ENCODE data around the gene KCNQ1.

GRCh38 chr11:2537010-2537705 lies 92.3 kb downstream of the KCNQ1 start:
- TF ChIP-seq CTCF (IDR thresholded peaks at IDR 0.05) (no peak), POLR2AphosphoS5 (IDR thresholded peaks at IDR 0.05) (no peak), POLR2A (IDR thresholded peaks at IDR 0.05) (no peak)
